ENCODE data around the gene RICTOR. TPM values are rescaled to one million over a fixed set of nuclear protein-coding genes. Genes with fewer than 3 reads are reported as not detected.

The RICTOR gene
- total RNA-seq, 1 donor from 2014 or later: 23.6 TPM

GRCh38 chr5:38888041-38888440 lies 186.2 kb downstream of the RICTOR start:
- Mint-ChIP-seq H3K9me3 (ENCODE audit: low read depth) (no peaks in the 10 kb centered on the region), H3K36me3 (ENCODE audit: low read depth) (peaks cover 43% of the 10 kb centered on the region), H3K4me3 (ENCODE audit: unreplicated experiment) (no peak overlapping the region), H3K4me1 (ENCODE audit: low read depth) (no peaks in the 10 kb centered on the region), H3K27me3 (ENCODE audit: low read depth) (no peaks in the 10 kb centered on the region), H3K27ac (ENCODE audit: unreplicated experiment) (no peak overlapping the region)
- DNase-seq (ENCODE audit: low spot score): no peak
- TF ChIP-seq CTCF (IDR thresholded peaks at IDR 0.05): no peak

Other genes starting within 250 kb of the RICTOR start
- gene OSMR, start 228.4 kb downstream of the RICTOR start, total RNA-seq: 20.8 to 43.0 TPM (median 38.5 TPM) in 3 replicates
- gene FYB1, start 145.2 kb upstream of the RICTOR start, total RNA-seq: not detected in 3 replicates

Data from chondrocyte (in vitro differentiated cells).